GM18511 (cell line): ENCODE data around the gene LPCAT2.
"Not testable (repeated sequence)": the region's sequence is repeated elsewhere in the genome, so short reads cannot be mapped to it uniquely, and the experiment has no call there.

Source experiments
- ATAC-seq: cut with Tn5 transposase; IDR thresholded peaks from one replicate; pipeline ENCODE4 v1.9.1; 2021; ENCODE audit warnings: mild to moderate bottlenecking, moderate library complexity; ENCODE audit not compliant: unreplicated experiment

Gene LPCAT2

GRCh38 chr16:55577887-55578286 lies 69.0 kb downstream of the LPCAT2 start:
- ATAC-seq, result no peak

- ATAC-seq, result no peak
Measured at GRCh38 chr16:55585631-55586030, 76.8 kb downstream of the LPCAT2 start.

GRCh38 chr16:55588799-55589198 lies 79.9 kb downstream of the LPCAT2 start:
- ATAC-seq, result no peak

- no peak for ATAC-seq
Measured at GRCh38 chr16:55592306-55592705, 83.4 kb downstream of the LPCAT2 start.

GRCh38 chr16:55597928-55598327 lies 89.1 kb downstream of the LPCAT2 start:
- ATAC-seq, result no peak

GRCh38 chr16:55605754-55606336 lies 97.0 kb downstream of the LPCAT2 start:
- no peak for ATAC-seq

GRCh38 chr16:55613613-55614335 lies 104.9 kb downstream of the LPCAT2 start:
- ATAC-seq, result no peak

- ATAC-seq, result no peak
Measured at GRCh38 chr16:55615071-55615470, 106.2 kb downstream of the LPCAT2 start.

GRCh38 chr16:55615670-55616069 lies 106.8 kb downstream of the LPCAT2 start:
- not testable (repeated sequence) for ATAC-seq

- ATAC-seq, result no peak
Measured at GRCh38 chr16:55621771-55622170, 112.9 kb downstream of the LPCAT2 start.

- no peak for ATAC-seq
Measured at GRCh38 chr16:55622272-55622671, 113.4 kb downstream of the LPCAT2 start.

GRCh38 chr16:55622930-55623561 lies 114.2 kb downstream of the LPCAT2 start:
- no peak for ATAC-seq

- ATAC-seq, result no peak
Measured at GRCh38 chr16:55623640-55624039, 114.8 kb downstream of the LPCAT2 start.

GRCh38 chr16:55624696-55625095 lies 115.8 kb downstream of the LPCAT2 start:
- ATAC-seq, result no peak

- no peak for ATAC-seq
Measured at GRCh38 chr16:55625843-55626242, 117.0 kb downstream of the LPCAT2 start.

GRCh38 chr16:55628306-55628968 lies 119.6 kb downstream of the LPCAT2 start:
- ATAC-seq, result no peak

GRCh38 chr16:55630774-55631173 lies 121.9 kb downstream of the LPCAT2 start:
- ATAC-seq, result no peak

GRCh38 chr16:55632259-55632658 lies 123.4 kb downstream of the LPCAT2 start:
- ATAC-seq, result no peak

- no peak for ATAC-seq
Measured at GRCh38 chr16:55634193-55634592, 125.3 kb downstream of the LPCAT2 start.
